GM19193 (cell line): Measurements from ENCODE around the gene DAB2IP.

Source experiments
- POLR2A ChIP-seq: IDR thresholded peaks from 4 replicates; pipeline ENCODE4 v1.6.1; 2011; ENCODE audit not compliant: insufficient read depth, insufficient read length; ENCODE audit errors: extremely low read depth

Gene DAB2IP

DNA sequence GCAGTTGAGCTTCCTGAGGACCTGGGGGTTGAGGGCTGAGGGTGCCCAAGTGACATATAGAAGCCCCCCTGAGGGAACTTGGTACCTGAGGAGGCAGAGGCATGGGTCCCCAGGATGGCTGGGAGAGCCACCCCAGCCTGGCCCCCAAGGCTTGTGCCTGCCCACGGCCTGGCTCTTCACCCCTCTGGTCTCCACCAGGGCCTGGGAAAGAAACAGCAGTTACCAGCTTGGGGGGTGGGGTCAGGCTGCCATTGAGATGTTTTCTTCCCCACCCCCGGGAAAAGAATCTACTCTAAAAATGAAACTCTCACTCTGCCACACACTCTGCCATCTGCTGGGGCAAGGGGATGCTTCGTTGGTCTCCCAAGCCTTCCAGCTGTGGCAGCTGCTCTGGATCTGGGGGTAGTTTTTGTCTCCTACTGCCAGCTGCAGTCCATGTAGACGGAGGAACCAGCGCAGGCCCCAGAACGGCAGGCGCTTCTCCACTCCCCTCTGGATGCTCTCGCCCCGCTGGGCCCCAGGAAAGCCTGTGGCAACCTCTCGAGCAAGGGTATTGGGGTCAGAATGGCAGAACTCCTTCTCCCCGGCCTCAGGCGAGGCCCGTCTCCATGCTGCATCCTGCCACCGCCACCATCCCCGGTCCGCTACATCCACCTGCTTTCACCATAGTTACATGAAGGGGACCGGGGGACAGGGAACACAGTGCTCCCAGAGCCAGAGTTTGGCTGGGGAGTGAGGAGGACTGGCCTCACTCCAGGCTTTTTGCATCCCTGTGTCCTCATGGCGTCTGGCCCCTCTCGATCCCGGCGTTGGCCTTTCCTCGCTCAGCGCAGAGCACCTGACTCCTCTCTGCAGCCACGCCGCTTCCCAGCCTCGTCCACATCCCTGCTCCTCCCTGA is 123.5 kb downstream of the DAB2IP start:
- TF ChIP-seq POLR2A = no peak

- no peak for TF ChIP-seq POLR2A
These were observed 124.7 kb downstream of the DAB2IP start for GRCh38 chr9:121776001-121776738.

DNA sequence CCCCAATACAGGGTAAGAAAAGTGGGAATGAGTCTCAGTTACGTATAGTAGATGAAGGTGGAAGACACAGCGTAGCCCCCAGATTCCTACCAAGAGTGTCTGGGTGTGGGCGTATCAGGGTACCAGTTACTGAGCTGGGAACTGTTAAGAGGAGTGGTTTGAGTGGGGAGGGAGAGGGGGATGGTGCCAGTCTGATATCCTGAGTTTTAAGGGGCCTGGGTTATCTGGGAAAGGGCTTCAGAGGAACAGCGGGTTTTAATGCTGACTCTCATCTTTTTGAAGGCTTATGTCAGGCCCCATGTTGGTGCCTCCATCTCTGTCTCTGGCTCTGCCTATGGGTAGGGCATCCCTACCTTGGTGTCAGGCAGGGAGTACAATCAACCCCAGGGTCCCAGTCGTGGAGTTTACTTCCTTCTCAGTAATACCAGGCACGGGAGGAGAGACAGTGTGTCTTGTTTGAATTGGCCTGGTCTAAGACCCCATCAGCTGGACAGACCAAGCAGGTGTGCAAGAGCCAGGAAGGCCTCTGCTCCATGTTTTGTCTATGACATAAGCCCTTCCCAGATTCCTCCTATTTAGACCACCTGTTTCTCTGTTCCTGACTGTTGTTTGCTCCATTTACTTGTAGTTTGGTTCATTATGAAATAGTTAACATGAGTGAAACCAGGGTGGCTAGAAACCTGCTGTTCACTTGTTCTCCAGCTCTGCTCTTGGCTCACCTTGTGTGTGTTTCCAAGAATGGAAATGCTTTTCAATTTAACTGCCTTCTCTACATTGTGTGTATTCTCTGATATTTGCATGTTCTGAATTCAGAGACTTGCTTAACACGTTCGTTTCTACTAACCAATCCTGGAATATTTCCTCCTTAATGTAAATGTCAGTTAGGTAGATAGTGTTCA is 125.6 kb downstream of the DAB2IP start:
- no peak for TF ChIP-seq POLR2A

- TF ChIP-seq POLR2A = no peak
These were observed 127.1 kb downstream of the DAB2IP start for GRCh38 chr9:121778252-121779225.

DNA sequence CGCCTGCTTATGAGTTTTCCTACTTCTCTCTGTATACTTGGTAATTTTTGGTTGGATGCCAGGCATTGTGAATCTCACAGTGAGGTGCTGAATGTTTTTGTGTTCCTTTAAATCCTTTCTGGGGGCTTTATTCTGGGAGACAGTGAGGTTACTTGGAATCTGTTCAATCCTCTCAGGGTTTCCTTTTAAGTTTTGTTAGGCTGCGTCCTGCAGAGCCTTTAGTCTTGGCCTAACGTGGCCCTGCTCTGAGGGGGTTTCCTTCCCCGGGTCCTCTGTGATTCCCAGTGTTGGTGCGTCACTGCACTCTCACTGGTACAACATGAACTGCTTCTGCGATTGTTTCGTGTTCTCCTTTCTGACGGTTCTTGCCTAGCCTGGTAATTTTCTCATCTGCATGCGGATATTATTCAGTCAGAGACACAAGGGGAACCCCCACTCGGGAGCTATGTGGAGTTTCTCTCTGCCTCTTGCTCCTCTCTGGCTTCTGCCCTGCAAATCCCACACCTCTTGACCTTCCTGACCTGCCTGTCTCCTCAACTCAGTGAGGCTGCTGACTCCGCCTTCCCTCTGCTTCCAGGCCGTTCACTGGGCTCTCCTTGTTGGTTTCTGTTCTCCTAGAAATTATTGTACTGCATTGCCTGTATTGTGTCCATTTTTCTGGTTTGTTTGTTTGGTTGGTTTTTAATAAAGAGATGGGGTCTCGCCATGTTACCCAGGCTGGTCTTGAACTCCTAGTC is 128.1 kb downstream of the DAB2IP start:
- no peak for TF ChIP-seq POLR2A

DNA sequence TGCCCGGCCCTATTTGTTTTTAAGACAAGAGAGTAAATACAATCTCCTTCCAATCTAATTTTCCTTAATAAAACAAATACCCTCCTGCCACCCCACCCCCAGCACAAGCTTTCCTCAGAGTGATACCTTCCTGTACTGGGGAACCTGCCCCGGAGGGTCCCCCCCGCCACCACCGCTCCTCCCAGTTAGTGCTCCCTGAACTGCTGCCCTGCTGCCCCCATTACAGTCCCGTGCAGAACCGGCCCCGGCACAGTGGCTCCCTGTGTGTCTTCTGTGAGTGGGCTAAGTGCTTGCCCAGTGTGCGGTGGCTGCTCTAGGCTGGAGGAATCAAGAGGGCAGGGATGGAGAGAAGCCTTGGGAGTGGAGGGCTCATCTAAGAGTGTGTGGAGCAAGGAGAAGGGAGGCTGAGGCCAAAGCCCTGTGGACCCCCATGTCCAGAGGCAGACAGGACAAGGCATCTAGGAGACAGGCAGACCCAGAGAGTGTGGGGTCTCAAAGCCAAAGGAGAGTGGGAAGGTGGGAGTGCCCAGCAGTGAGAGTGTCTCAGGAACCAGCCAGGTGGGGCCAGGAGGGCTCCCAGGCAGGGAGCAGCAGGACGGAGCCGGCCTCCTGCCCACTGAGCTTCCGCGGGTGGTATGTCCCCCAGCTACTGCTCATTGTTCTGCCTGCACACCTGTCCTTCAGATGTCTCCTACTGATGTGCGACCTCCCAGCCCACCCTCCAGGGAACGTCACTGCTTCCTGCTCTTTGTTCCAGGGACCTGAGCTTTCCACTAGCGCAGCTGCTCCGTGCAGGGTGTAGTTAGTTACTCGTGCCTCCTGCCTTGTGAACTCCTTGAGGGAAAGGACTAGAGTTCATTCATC is 129.0 kb downstream of the DAB2IP start:
- TF ChIP-seq POLR2A = no peak

- no peak for TF ChIP-seq POLR2A
These were observed 129.7 kb downstream of the DAB2IP start for GRCh38 chr9:121781145-121781548.

DNA sequence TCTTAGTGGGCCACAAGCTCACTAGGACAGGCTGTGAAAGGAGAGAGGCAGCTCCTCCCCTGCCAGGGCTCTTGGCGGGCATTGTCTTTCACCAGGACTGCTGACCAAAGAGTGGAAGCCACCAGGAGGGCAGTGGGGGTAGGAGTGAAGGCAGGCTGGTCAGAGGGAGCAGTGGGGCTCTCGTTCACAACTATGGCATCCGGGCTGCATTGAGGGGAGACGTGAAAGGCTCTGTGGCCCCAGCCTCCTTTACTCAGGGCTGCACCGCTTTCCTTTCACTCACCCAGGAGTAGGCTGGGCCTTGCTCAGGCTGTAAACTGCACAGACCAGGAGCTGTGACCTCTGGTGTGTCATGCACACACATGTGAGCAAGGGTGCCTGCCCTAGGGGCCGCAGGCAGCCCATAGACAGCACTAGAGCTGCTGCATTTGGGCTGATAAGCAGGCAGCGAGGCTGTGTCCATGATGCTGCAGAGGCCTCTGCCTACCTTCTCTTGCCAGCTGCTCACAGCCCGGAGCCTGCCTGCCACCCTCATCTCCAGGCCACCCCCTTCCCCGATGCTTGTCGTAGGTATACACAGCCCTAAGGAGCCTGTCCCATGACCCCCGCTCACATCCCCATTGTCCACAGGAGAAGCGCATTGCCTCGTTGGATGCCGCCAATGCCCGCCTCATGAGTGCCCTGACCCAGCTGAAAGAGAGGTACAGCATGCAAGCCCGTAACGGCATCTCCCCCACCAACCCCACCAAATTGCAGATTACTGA is 130.4 kb downstream of the DAB2IP start:
- TF ChIP-seq POLR2A = no peak

- no peak for TF ChIP-seq POLR2A
These were observed 131.2 kb downstream of the DAB2IP start for GRCh38 chr9:121782514-121783110.

GRCh38 chr9:121783111-121783510 is 131.7 kb downstream of the DAB2IP start:
- no peak for TF ChIP-seq POLR2A
